OCI-LY1 (cell line): ENCODE results near the gene FILIP1.

Source experiments
- CTCF ChIP-seq: fragments of 200-600 bp; sonication (generic), shearing (Covaris generic); IDR thresholded peaks from 2 replicates; pipeline ENCODE4 v1.5.1; 2017; ENCODE audit warnings: mild to moderate bottlenecking, antibody characterized with exemption, low read length, moderate library complexity, mixed read lengths
- EZH2 ChIP-seq: fragments of 200-600 bp; sonication (generic), shearing (Covaris generic); IDR thresholded peaks from 2 replicates; pipeline ENCODE4 v1.8.0; 2017; ENCODE audit warnings: borderline replicate concordance, mixed run types, mild to moderate bottlenecking, antibody characterized with exemption, low read length, moderate library complexity, mixed read lengths

- TF ChIP-seq EZH2 (no peak), CTCF (no peak)
Measured at GRCh38 chr6:75532521-75532920, 38.9 kb upstream of the FILIP1 start.
